Mesenchymal stem cell (in vitro differentiated cells and primary cell): ENCODE results near the gene DPYD.

Experiments used
- DNase-seq: peaks from one replicate; pipeline ENCODE4 v3.0.0-alpha.2; 2013
- H2AFZ ChIP-seq: one replicate; pipeline ENCODE4 v1.6.1; 2013; ENCODE audit warnings: low read depth, mild to moderate bottlenecking, control low read depth, inconsistent platforms, low read length, moderate library complexity
- H2AK5ac ChIP-seq: 2 replicates; pipeline ENCODE4 v1.6.1; 2013; ENCODE audit warnings: low read length, moderate library complexity, mild to moderate bottlenecking, inconsistent platforms; ENCODE audit not compliant: severe bottlenecking
- H2BK120ac ChIP-seq: one replicate; pipeline ENCODE4 v1.6.1; 2013; ENCODE audit warnings: low read depth, mild to moderate bottlenecking, inconsistent platforms, low read length, moderate library complexity
- H2BK12ac ChIP-seq, 2 experiments: one replicate each; pipeline ENCODE4 v1.6.1; 2013; ENCODE audit warnings: inconsistent platforms in 2 of 2, low read length in 2 of 2, mild to moderate bottlenecking in 2 of 2, moderate library complexity in 2 of 2, control low read depth in 1 of 2
- H2BK15ac ChIP-seq: one replicate; pipeline ENCODE4 v1.6.1; 2013; ENCODE audit warnings: mild to moderate bottlenecking, low read depth, inconsistent platforms; ENCODE audit not compliant: poor library complexity, severe bottlenecking
- H2BK5ac ChIP-seq: 2 replicates; pipeline ENCODE4 v1.6.1; 2013; ENCODE audit warnings: low read depth, mild to moderate bottlenecking, low read length, control low read depth, inconsistent platforms; ENCODE audit not compliant: poor library complexity, severe bottlenecking
- H3K14ac ChIP-seq, 2 experiments: one replicate each; pipeline ENCODE4 v1.6.1; 2013; ENCODE audit warnings: inconsistent platforms in 2 of 2, low read length in 2 of 2, control low read depth in 1 of 2, mild to moderate bottlenecking in 1 of 2, moderate library complexity in 1 of 2
- H3K18ac ChIP-seq, 2 experiments: one replicate each; pipeline ENCODE4 v1.6.1; 2013; ENCODE audit warnings: inconsistent platforms in 2 of 2, low read length in 2 of 2, control low read depth in 1 of 2, low read depth in 1 of 2, mild to moderate bottlenecking in 1 of 2
- H3K23ac ChIP-seq, 2 experiments: one replicate each; pipeline ENCODE4 v1.6.1; 2013; ENCODE audit warnings: inconsistent platforms in 2 of 2, low read length in 2 of 2, mild to moderate bottlenecking in 2 of 2, moderate library complexity in 2 of 2, control low read depth in 1 of 2
- H3K27ac ChIP-seq: 2 replicates; pipeline ENCODE4 v1.5.1; 2013; ENCODE audit warnings: mild to moderate bottlenecking, moderate library complexity, low read length, control low read depth, inconsistent platforms; ENCODE audit not compliant: poor library complexity, severe bottlenecking
- H3K27me3 ChIP-seq, 2 experiments: 2 replicates each; pipeline versions ENCODE4 v1.6.1 to v1.7.0; 2013; ENCODE audit warnings: low read length in 2 of 2, mild to moderate bottlenecking in 2 of 2, moderate library complexity in 2 of 2, control low read depth in 1 of 2, inconsistent platforms in 1 of 2; ENCODE audit not compliant: control insufficient read depth in 1 of 2, insufficient read depth in 1 of 2
- H3K36me3 ChIP-seq, 2 experiments: 2 replicates each; pipeline versions ENCODE4 v1.6.1 to v1.7.0; 2013; ENCODE audit warnings: low read length in 2 of 2, control low read depth in 1 of 2, inconsistent platforms in 1 of 2, low read depth in 1 of 2, mild to moderate bottlenecking in 1 of 2; ENCODE audit not compliant: insufficient read depth in 2 of 2, control insufficient read depth in 1 of 2
- H3K4ac ChIP-seq, 2 experiments: one replicate each; pipeline ENCODE4 v1.6.1; 2013; ENCODE audit warnings: inconsistent platforms in 2 of 2, low read length in 2 of 2, mild to moderate bottlenecking in 2 of 2, moderate library complexity in 2 of 2, control low read depth in 1 of 2, low read depth in 1 of 2
- H3K4me1 ChIP-seq: 2 replicates; pipeline ENCODE4 v1.6.1; 2013; ENCODE audit warnings: low read depth, low read length, control low read depth; ENCODE audit not compliant: control insufficient read depth, insufficient read depth
- H3K4me2 ChIP-seq: 2 replicates; pipeline ENCODE4 v1.6.1; 2013; ENCODE audit warnings: low read length, mild to moderate bottlenecking, inconsistent platforms; ENCODE audit not compliant: poor library complexity, severe bottlenecking
- H3K4me3 ChIP-seq, 2 experiments: 2 replicates each; pipeline versions ENCODE4 v1.5.1 to v1.7.0; 2013; ENCODE audit warnings: low read length in 2 of 2, mild to moderate bottlenecking in 2 of 2, control low read depth in 1 of 2, low read depth in 1 of 2; ENCODE audit not compliant: insufficient read depth in 1 of 2
- H3K79me1 ChIP-seq: replicated peaks from 2 replicates; pipeline ENCODE4 v1.6.1; 2013; ENCODE audit warnings: mild to moderate bottlenecking, control low read depth, low read length, inconsistent platforms; ENCODE audit not compliant: poor library complexity, severe bottlenecking
- H3K9ac ChIP-seq: 2 replicates; pipeline ENCODE4 v1.7.0; 2013; ENCODE audit warnings: mild to moderate bottlenecking, low read length, moderate library complexity
- H3K9me3 ChIP-seq: 2 replicates; pipeline ENCODE4 v1.7.0; 2013; ENCODE audit warnings: mild to moderate bottlenecking, low read length; ENCODE audit not compliant: control insufficient read depth
- H4K8ac ChIP-seq: one replicate; pipeline ENCODE4 v1.6.1; 2013; ENCODE audit warnings: inconsistent platforms, mild to moderate bottlenecking, low read length, moderate library complexity
- H4K91ac ChIP-seq: one replicate; pipeline ENCODE4 v1.6.1; 2013; ENCODE audit warnings: mild to moderate bottlenecking, low read length, inconsistent platforms
- WGBS: methylation state at CpG from one replicate; pipeline ENCODE4 v1.1.7; 2013; ENCODE audit warnings: mixed read lengths; 5-methylcytosine and 5-hydroxymethylcytosine counted together

Gene DPYD

DNA sequence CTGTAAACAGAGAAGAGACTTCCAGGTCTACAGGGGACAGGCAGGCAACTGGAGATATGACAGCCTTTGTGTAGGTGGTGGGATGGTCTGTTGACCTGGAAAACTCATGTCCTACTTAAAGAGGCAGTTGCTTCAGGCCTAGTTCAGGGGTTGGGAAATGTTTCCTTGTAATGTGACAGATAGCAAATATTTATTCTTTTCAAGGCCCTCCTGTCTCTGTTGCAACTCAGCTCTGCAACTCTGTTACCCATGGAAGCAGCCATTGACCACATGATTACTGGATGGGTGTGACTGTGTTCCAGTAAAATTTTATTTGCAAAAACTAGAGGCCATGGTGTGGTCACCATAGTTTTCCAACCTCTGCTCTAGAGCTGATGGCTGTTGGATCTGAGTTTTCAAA, 857.3 kb downstream of the DPYD start:
- H3K27ac ChIP-seq = no peak overlapping the region
- peak; percentile 60 for DNase-seq

DNA sequence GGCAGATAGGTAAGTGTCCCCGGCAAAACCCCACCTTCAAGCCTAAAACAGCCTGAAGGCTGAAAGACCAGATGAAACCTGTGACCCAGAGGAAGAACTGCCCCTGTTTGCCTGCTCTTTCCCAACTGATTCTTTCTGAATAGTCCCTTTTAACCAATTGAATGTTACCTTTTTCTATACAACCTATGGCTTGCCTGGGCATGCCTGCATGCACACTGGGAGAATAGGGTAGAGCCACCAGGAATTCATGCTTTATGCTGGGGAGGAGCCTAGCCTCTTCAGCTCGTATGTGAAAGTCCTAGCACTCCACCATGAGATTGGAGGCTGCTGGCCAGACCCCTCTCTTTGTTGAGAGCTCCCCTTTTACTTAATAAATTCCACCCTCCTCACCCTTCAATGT, 859.2 kb downstream of the DPYD start:
- no peak overlapping the region for H2AFZ ChIP-seq
- H3K27ac ChIP-seq = no peak overlapping the region
- H2BK120ac ChIP-seq = no peak overlapping the region
- H3K18ac ChIP-seq = peak overlapping the region; percentile 37 to 72
- H4K91ac ChIP-seq = no peak overlapping the region
- H3K4me1 ChIP-seq = no peaks in the 10 kb centered on the region
- no peak overlapping the region for H3K4me2 ChIP-seq
- no peak overlapping the region for H4K8ac ChIP-seq
- no peaks in the 10 kb centered on the region for H3K79me1 ChIP-seq
- no peak overlapping the region for H2BK5ac ChIP-seq
- no peak overlapping the region for H3K14ac ChIP-seq
- peak overlapping the region in 1 of 2 experiments; percentile 21 for H2BK12ac ChIP-seq
- no peaks in the 10 kb centered on the region for H3K27me3 ChIP-seq
- H2BK15ac ChIP-seq = no peak overlapping the region
- H3K9ac ChIP-seq = no peak overlapping the region
- no peak overlapping the region for H3K4me3 ChIP-seq
- H3K4ac ChIP-seq = no peak overlapping the region
- H2AK5ac ChIP-seq = no peak overlapping the region
- peaks cover 15% of the 10 kb centered on the region for H3K9me3 ChIP-seq
- H3K23ac ChIP-seq = no peak overlapping the region
- no peaks in the 10 kb centered on the region for H3K36me3 ChIP-seq
- 64% methylated on average over 2 of the region's 2 CpGs for WGBS
- no peak for DNase-seq

More for the DNA sequence above, 857.3 kb downstream of the DPYD start:
- H2BK120ac ChIP-seq = no peak overlapping the region
- no peak overlapping the region for H4K8ac ChIP-seq
- no peaks in the 10 kb centered on the region for H3K27me3 ChIP-seq
- no peak overlapping the region for H3K4me2 ChIP-seq
- H2BK12ac ChIP-seq = no peak overlapping the region
- H3K18ac ChIP-seq = no peak overlapping the region
- H2AK5ac ChIP-seq = no peak overlapping the region
- no peaks in the 10 kb centered on the region for H3K36me3 ChIP-seq
- no peak overlapping the region for H3K4ac ChIP-seq
- no peak overlapping the region for H3K23ac ChIP-seq
- H2BK15ac ChIP-seq = no peak overlapping the region
- no peak overlapping the region for H2BK5ac ChIP-seq
- H3K4me1 ChIP-seq = no peaks in the 10 kb centered on the region
- no peak overlapping the region for H3K14ac ChIP-seq
- H4K91ac ChIP-seq = no peak overlapping the region
- no peaks in the 10 kb centered on the region for H3K79me1 ChIP-seq
- no peak overlapping the region for H3K4me3 ChIP-seq
- H3K9me3 ChIP-seq = peaks cover 8% of the 10 kb centered on the region
- no peak overlapping the region for H3K9ac ChIP-seq
- no peak overlapping the region for H2AFZ ChIP-seq

DNA sequence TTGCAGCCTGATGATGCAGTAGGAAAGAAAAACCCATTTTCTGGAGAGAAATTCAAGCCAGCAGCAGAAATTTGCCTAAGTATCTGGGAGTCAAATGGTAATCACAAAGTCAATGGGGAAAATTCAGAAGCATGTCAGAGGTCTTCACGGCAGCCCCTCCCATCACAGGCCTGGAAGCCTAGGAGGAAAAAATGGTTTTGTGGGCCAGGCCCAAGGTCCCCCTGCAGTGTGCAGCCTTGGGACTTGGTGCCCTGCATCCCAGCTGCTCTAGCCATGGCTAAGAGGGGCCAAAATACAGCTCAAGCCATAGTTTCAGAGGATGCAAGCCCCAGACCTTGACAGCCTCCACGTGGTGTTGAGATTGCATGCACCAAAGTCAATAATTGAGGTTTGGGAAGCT, 864.4 kb downstream of the DPYD start:
- no peak overlapping the region for H2BK120ac ChIP-seq
- H3K9me3 ChIP-seq = peaks cover 13% of the 10 kb centered on the region
- H3K27ac ChIP-seq = no peak overlapping the region
- no peaks in the 10 kb centered on the region for H3K36me3 ChIP-seq
- no peak overlapping the region for H3K4ac ChIP-seq
- H3K4me1 ChIP-seq = no peaks in the 10 kb centered on the region
- no peak overlapping the region for H2AFZ ChIP-seq
- WGBS = 87% methylated on average over 2 of the region's 2 CpGs
- H2BK5ac ChIP-seq = no peak overlapping the region
- no peak for DNase-seq
- no peak overlapping the region for H4K91ac ChIP-seq
- H3K14ac ChIP-seq = no peak overlapping the region
- H3K23ac ChIP-seq = no peak overlapping the region
- H3K4me2 ChIP-seq = no peak overlapping the region
- no peaks in the 10 kb centered on the region for H3K27me3 ChIP-seq
- H2BK15ac ChIP-seq = no peak overlapping the region
- peak overlapping the region in 1 of 2 experiments; percentile 18 for H3K4me3 ChIP-seq
- H3K9ac ChIP-seq = no peak overlapping the region
- H4K8ac ChIP-seq = no peak overlapping the region
- no peak overlapping the region for H2BK12ac ChIP-seq
- no peak overlapping the region for H2AK5ac ChIP-seq
- H3K79me1 ChIP-seq = no peaks in the 10 kb centered on the region
- H3K18ac ChIP-seq = no peak overlapping the region

DNA sequence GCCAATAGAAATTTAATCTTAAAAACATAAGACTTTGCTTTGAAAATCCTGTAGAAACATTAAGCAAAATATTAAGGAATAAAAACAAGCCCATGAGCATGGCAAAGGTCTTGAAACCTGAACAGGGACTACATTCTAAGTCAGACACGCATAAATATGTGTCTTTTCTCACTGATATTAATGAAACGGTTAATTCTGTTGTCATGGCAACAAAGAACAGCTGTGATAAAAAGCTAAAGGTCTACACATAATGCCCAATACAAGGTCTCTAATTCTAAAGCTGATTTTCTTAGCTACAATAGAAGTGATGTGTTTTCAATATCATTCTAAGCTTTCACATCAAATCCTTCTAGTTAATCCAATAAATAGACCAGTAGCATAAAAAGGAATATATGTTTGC, 867.6 kb downstream of the DPYD start:
- H2AK5ac ChIP-seq = no peak overlapping the region
- H2BK5ac ChIP-seq = no peak overlapping the region
- H3K27me3 ChIP-seq = no peaks in the 10 kb centered on the region
- no peak overlapping the region for H2BK15ac ChIP-seq
- no peak for DNase-seq
- no peaks in the 10 kb centered on the region for H3K4me1 ChIP-seq
- no peak overlapping the region for H3K23ac ChIP-seq
- H3K18ac ChIP-seq = no peak overlapping the region
- WGBS = no CpG with 5 or more reads among the region's 2 CpGs
- H2AFZ ChIP-seq = no peak overlapping the region
- no peak overlapping the region for H2BK12ac ChIP-seq
- H4K91ac ChIP-seq = no peak overlapping the region
- H3K4me2 ChIP-seq = no peak overlapping the region
- no peak overlapping the region for H3K4me3 ChIP-seq
- H3K9ac ChIP-seq = no peak overlapping the region
- peaks cover 13% of the 10 kb centered on the region for H3K9me3 ChIP-seq
- H3K14ac ChIP-seq = no peak overlapping the region
- H2BK120ac ChIP-seq = no peak overlapping the region
- H3K4ac ChIP-seq = no peak overlapping the region
- H3K79me1 ChIP-seq = no peaks in the 10 kb centered on the region
- H3K36me3 ChIP-seq = no peaks in the 10 kb centered on the region
- no peak overlapping the region for H4K8ac ChIP-seq
- no peak overlapping the region for H3K27ac ChIP-seq
